GM12864 (cell line): ENCODE results near the gene DUOX1.

ENCODE experiments used
- DNase-seq: peaks from one replicate; pipeline ENCODE4 v3.0.0-alpha.2; 2011; ENCODE audit warnings: low read depth
- H3K4me3 ChIP-seq: 2 replicates; pipeline ENCODE4 v1.5.1; 2011; ENCODE audit warnings: mild to moderate bottlenecking, low read depth, low read length, control low read depth
- CTCF ChIP-seq: IDR thresholded peaks from 2 replicates; pipeline ENCODE4 v1.5.1; 2011; ENCODE audit warnings: low read depth, mild to moderate bottlenecking, moderate library complexity, low read length, control low read depth, inconsistent platforms; ENCODE audit errors: missing control alignments

The DUOX1 gene

GRCh38 chr15:45147606-45148005 lies 17.8 kb downstream of the DUOX1 start:
- DNase-seq: no peak
- TF ChIP-seq CTCF: no peak
- H3K4me3 ChIP-seq: no peak overlapping the region

- no peak for TF ChIP-seq CTCF
- no peak for DNase-seq
- H3K4me3 ChIP-seq: no peak overlapping the region
Measured at GRCh38 chr15:45148076-45149059, 18.6 kb downstream of the DUOX1 start.

GRCh38 chr15:45149060-45149459 lies 19.3 kb downstream of the DUOX1 start:
- TF ChIP-seq CTCF: no peak
- H3K4me3 ChIP-seq: no peak overlapping the region
- no peak for DNase-seq

GRCh38 chr15:45150481-45150880 lies 20.7 kb downstream of the DUOX1 start:
- DNase-seq: no peak
- TF ChIP-seq CTCF: no peak
- H3K4me3 ChIP-seq: no peak overlapping the region

- TF ChIP-seq CTCF: no peak
- no peak for DNase-seq
- H3K4me3 ChIP-seq: no peak overlapping the region
Measured at GRCh38 chr15:45150997-45151396, 21.2 kb downstream of the DUOX1 start.

GRCh38 chr15:45151998-45152828 lies 22.4 kb downstream of the DUOX1 start:
- no peak for DNase-seq
- no peak for TF ChIP-seq CTCF
- H3K4me3 ChIP-seq: no peak overlapping the region
